ENCODE data around the gene STX8.

The STX8 gene

GRCh38 chr17:9436630-9437029, 139.0 kb downstream of the STX8 start:
- peak; percentile 4 for DNase-seq (ENCODE audit: low spot score)

DNA sequence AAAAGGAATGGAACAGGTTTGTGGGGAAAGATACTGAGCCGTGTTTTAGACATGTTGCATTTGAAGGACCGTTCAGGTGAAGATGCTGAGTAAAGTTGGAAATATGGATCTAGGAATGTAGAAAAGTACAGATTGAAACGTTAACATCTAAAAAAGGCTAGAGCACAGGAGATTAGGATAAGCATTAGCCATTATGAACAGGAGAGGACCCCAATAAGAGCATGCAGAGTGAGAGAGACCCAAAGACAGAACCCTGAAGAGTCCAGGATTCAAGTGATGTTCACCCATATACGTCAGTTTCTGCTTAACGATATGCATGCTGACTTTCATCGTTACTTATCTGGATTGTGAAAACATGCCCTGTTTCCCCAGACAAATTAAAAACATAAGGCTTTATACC, 140.5 kb downstream of the STX8 start:
- DNase-seq (ENCODE audit: low spot score): no peak

- DNase-seq (ENCODE audit: low spot score): no peak
Observed at GRCh38 chr17:9434642-9435057, 141.0 kb downstream of the STX8 start.

DNA sequence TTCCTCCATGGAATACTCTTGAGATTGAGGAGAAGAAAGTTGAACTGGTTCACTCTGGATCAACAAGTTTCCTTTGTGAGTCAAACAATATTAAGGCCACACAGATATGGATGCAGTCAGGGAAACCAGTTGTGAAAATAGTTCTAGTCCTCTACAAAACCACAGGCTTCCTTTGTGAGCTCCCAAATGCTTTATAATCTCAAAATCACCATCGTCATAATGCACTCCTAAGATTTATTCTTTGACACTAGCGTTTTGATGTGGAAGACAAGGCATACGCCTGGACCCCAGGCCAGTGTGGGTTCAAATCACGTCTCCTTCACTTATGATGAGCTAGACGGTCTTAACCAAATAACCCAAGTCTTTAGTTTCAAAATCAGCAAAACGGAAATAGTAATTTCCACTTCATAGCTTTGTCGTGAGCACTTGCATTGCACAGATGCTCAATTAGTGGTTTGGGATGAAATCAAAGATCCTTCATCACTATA, 142.6 kb downstream of the STX8 start:
- no peak for DNase-seq (ENCODE audit: low spot score)

- no peak for DNase-seq (ENCODE audit: low spot score)
Observed at GRCh38 chr17:9432134-9432885, 143.3 kb downstream of the STX8 start.

DNA sequence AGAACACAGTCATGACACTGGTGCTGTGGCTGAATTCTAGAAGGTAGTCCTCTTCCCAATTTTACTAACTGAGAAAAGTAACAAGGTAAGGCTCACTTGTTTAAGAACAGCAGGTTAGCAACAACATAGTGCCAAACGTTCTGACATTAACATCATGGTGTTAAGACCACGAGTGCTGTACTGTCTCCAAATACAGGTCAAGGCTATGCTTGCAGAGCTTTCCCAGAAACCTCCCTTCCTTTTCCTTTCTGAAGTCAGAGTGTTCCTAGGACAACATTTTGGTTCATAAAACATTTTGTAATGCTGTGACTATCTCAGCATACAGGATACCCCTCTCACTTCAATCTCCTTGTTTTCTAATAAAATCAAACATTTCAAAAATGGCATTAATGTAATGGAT, 144.0 kb downstream of the STX8 start:
- no peak for DNase-seq (ENCODE audit: low spot score)

DNA sequence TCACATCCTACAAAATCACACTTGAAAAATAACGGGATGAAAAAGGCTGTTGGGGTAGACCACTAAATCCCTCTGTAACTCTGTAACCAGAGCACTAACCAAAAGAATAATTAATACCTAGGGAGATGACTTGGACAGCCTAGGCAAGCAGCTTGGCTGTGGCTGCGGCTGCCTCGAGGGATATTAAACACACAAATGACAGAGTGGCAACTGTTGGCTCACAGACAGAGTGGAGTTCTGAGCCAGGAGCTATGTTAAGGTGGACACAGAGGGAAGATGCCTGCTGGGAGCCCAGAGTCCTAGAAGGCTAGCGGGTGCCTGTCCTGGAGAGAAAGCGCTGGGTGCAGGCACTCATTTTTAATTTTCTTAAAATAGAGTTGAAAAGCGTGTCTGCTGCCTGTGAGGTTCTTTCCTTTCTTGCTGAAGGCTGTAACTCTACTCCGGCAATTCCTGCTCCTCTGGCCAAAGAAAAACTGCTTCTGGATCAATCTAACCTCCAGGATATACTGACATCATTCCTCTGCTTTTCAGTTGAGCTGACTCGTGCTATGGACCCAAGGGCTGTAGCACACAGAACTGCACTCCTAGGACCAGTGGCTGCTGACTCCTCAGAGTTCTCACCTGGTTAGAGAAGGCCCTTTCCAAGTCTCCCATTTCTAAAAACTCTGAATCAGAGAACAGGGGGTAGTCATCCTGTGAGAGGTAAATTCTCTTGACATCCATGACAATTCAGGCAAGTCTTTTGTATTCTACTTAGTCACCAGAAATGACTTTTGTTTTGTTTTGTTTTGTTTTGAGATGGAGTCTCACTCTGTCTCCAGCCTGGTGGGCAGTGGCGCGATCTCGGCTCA, 147.9 kb downstream of the STX8 start:
- peak; percentile 45 for DNase-seq (ENCODE audit: low spot score)

DNA sequence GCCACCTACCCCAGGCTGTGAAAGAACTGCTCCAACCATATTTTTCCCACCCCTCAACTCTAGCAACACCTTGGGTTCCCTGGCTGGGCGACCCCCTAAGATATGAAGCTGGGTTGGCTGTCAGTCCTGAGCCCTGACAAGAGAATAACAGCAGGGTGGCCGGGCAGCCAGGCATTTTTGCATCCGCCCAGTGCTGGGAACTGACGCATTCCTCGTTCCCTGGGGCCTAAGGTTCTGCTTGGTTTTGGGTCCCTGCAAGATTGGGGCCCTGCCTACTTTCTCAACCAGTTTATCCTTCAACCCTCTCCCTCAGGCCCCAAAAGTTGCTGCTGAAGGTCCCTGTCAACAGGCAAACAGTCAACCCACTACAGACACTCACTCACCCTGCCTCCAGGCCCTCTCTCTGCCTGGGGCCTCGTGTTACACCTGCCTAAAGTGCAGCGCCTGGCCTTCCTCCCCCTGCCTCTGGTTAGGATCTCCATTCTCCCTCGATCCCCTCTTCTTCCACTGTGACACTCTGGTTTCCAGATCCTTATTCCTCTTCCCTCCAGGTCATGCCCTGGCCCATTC, 151.5 kb downstream of the STX8 start:
- DNase-seq (ENCODE audit: low spot score): no peak

GRCh38 chr17:9421525-9421924, 154.1 kb downstream of the STX8 start:
- DNase-seq (ENCODE audit: low spot score): no peak

DNA sequence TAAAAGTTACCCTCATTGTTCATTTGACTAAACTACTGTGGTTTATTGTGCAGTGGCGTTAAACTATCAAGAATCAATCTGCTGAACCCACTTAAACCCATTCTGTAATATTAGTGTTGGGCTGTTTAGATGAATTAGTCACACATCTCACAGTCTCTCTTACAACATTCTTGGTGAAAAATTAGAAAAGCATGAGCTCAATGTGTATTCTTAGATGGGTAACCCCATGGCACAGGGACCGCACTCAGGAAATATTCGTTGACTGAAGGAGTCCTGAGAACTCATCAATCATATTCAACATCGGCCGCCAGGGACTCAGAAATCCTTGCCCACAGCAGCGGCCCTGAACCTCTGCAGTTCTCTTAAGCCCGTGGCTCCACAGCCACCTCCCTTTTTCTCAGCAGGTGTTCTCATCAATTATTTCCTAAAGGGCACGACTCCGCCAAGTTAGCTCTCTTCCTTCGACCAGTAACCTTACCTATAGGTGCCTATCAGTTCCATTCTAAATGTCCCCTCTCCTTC, 155.6 kb downstream of the STX8 start:
- DNase-seq (ENCODE audit: low spot score): no peak

- DNase-seq (ENCODE audit: low spot score): no peak
Observed at GRCh38 chr17:9414471-9414870, 161.1 kb downstream of the STX8 start.

DNA sequence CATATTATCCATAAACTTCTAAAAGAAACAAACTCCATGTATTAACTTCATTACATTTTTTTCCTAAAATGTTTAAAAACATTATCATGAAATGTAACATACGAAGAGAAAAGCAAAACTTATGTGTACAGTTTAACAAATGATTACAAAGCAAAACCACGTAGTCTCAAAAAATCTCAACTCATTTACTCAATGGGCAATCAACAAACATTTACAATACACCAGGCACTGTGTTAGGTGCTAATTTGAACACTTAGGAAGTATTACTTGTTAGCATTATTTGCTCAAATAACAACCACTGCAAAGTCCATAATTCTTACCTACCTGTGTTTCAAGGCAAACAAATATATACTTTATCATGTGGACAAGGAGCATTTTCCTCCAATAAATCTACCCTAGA, 164.9 kb downstream of the STX8 start:
- DNase-seq (ENCODE audit: low spot score): no peak

DNA sequence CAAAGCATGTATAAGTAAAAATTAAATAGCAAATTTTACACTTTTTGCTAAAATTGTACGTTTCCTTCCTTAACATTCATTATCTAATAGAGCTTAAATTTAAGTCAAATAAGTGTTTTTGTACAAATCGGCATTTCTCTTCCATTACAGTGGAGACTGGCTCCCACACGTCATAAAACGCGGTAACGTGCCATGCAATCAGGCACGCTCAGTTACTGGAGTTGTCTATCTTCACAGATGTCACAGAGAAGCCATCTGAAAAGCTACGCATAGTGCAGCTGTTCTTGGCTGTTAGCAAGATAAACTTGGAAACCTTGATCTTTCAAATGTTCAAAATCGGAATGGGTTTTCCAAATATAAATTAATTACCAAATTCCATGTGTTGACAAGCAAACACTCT, 165.3 kb downstream of the STX8 start:
- no peak for DNase-seq (ENCODE audit: low spot score)

- DNase-seq (ENCODE audit: low spot score): no peak
Observed at GRCh38 chr17:9409878-9410277, 165.7 kb downstream of the STX8 start.

GRCh38 chr17:9408868-9409829, 166.5 kb downstream of the STX8 start:
- DNase-seq (ENCODE audit: low spot score): no peak

GRCh38 chr17:9408381-9408780, 167.2 kb downstream of the STX8 start:
- no peak for DNase-seq (ENCODE audit: low spot score)

- no peak for DNase-seq (ENCODE audit: low spot score)
Observed at GRCh38 chr17:9406046-9406606, 169.5 kb downstream of the STX8 start.

DNA sequence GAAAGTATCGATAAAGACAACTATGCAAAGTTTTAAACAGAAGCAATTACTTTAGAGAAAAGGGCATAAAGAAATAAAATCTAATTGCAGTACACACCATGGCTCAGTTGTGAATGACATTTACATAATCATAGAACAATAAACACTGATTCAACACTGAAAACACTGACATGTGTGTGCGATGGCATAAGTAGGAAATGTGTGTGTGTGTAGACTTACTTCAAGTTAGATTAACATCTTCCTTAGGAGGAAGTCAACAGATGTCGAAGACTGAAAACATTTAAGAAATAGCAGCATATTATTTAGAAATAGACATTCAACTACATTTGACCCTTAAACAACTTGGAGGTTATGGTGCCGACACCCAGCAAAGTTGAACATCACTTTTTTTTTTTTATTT, 172.4 kb downstream of the STX8 start:
- no peak for DNase-seq (ENCODE audit: low spot score)

DNA sequence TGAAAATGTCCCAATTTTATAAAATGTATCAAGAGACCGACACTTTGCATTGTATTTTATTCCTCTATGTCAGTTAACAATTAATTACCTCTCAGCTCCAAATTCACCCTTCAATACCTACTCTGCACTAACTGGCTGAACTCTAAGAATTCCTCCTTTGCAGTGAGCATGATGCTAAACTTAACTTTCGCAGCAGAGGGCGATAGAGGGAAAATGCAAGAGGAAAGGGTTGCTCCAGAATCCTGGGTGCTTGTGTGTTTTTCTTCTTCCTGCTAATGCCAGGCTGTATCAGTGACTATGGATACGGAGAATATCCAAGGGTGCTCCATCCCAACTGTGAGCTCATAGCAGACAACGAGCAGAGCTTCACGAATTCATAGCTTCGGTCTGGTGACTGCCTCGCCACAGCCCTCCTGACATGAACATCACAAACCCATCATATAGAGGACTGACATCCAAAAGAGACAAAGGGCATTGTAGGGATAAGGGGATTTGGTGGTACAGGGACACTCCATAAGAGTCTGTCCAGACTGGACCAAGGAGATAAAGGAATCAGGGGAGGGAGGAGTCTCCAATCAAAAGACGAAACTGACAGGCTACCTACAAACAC, 172.9 kb downstream of the STX8 start:
- peak; percentile 15 for DNase-seq (ENCODE audit: low spot score)

- DNase-seq (ENCODE audit: low spot score): no peak
Observed at GRCh38 chr17:9401434-9401833, 174.2 kb downstream of the STX8 start.

- DNase-seq (ENCODE audit: low spot score): no peak
Observed at GRCh38 chr17:9389111-9389527, 186.5 kb downstream of the STX8 start.
